DMS53 treated with DMSO at 0.1 percent for 48 hours (cell line): ENCODE data around the gene HINFP.
"Not testable (repeated sequence)": the region's sequence is repeated elsewhere in the genome, so short reads cannot be mapped to it uniquely, and the experiment has no call there.

ENCODE experiments used
- DNase-seq: peaks from one replicate; lab custom pipeline; 2025; ENCODE audit not compliant: unreplicated experiment; lab: John Stamatoyannopoulos, UW

Gene HINFP

DNA sequence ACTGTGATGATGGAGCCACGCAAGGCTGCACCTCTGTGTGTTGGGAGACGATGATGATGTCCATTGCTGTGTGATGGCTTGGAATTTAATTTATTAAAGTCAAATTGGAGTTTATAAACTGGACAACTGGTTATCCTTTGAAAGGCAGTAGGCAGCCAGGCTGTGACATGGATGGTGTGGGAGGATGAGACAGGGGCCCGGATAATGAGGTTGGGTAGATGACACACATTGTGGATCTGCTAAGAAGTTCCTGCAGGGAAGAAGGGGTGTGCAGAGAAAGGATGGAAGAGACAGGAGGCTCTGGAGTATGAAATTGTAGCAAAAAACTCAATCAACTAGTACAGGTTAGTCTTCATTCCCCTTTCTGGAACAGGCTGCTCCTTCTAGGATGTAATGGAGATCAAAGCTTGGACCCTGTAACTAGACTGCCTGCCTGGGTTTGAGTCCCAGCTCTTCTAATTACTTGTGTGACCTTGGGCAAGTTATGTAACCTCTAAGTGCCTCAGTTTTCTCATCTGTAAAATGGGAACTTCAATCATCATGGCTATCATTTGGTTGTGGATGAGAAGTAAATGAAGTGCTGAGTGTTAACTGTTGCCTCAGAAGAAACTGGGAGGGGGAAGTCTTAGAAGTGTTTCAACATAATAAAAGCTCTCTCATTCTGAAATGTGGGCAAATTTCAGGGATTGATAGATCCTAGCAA lies 4.2 kb upstream of the HINFP start:
- no peak for DNase-seq

DNA sequence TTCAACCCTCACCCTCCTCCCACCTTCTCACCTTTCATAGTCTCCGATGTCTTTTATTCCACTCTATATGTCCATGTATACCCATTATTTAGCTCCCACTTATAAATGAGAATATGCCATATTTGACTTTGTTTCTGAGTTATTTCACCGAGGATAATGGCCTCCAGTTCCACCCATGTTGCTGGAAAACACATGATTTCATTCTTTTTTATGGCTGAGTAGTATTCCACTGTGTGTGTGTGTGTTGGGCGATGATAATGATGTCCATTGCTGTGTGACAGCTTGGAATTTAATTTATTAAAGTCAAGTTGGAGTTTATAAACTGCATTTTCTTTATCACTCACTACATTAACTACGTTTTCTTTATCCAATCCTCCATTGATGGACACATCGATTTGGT lies 3.2 kb upstream of the HINFP start:
- no peak for DNase-seq

GRCh38 chr11:119118946-119119345 lies 2.4 kb upstream of the HINFP start:
- DNase-seq, result no peak

GRCh38 chr11:119120639-119121007 lies 757 bp upstream of the HINFP start:
- DNase-seq, result no peak

- no peak for DNase-seq
Observed at GRCh38 chr11:119121811-119122124, 388 bp downstream of the HINFP start.

DNA sequence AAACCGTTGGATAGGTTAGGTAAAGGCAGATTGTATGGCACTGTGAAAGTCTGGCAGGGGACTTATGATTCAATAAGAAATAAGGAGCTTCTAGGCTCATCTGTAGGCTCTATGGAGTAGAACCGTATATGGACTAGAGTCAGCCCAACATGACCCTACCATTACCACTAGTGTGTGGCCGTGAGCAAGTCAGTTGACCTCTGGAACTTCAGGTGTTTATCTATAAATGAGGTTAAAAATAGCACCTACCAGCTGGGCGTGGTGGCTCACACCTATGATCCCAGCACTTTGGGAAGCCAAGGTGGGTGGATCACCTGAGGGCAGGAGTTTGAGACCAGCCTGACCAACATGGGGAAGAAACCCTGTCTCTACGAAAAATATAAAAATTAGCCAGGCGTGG lies 4.4 kb downstream of the HINFP start:
- no peak for DNase-seq

- no peak for DNase-seq
Observed at GRCh38 chr11:119126675-119127268, 5.4 kb downstream of the HINFP start.

DNA sequence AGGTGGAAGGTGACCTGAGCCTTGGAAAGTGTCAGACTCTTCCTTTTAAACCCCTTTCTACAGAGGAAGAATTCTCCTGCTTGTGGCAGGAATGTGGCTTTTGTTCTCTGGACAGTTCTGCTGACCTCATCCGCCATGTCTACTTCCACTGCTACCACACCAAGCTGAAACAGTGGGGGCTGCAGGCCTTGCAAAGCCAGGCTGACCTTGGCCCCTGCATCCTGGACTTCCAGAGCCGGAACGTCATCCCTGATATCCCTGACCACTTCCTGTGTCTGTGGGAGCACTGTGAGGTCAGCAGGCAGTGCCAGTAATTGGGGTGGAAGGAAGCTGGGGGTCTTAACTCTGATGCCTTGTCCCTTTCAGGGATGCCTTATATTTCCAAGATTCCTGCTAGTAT lies 9.3 kb downstream of the HINFP start:
- no peak for DNase-seq

- no peak for DNase-seq
Observed at GRCh38 chr11:119134389-119134978, 13.1 kb downstream of the HINFP start.

- not testable (repeated sequence) for DNase-seq
Observed at GRCh38 chr11:119139276-119139675, 17.9 kb downstream of the HINFP start.

DNA sequence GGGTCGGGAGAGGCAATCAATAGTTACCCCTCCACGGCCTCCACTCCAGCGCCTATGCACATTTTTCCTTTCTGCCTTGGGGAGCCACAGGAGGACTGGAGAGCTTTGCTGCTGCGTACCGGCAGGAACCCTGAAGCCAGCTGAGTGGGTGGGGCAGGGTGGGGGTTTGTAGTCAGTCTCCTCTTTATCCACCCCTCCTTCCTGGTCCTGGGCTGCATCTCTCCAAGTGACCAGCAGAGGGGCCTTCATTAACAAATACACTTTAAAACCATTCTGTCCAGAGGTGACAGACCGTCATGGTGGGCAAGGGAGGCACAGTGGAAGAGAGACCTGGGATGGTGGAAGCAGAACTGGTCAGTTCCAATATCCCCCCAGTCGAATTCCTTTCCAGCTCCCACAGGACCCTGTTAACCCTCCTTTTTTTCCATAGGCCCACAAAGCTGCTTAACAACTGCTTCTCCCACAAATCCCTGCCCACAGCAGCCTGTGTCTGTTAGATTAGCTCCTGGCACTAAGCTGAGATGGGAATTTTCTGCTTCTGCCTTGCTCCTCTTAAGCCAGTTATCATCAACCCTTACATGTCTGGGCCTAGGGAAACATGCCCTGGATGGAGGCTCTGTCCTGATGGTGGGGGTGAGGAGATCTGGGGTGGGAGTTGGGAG lies 23.6 kb downstream of the HINFP start:
- peak; percentile 43 for DNase-seq

GRCh38 chr11:119145551-119145950 lies 24.2 kb downstream of the HINFP start:
- DNase-seq, result no peak

DNA sequence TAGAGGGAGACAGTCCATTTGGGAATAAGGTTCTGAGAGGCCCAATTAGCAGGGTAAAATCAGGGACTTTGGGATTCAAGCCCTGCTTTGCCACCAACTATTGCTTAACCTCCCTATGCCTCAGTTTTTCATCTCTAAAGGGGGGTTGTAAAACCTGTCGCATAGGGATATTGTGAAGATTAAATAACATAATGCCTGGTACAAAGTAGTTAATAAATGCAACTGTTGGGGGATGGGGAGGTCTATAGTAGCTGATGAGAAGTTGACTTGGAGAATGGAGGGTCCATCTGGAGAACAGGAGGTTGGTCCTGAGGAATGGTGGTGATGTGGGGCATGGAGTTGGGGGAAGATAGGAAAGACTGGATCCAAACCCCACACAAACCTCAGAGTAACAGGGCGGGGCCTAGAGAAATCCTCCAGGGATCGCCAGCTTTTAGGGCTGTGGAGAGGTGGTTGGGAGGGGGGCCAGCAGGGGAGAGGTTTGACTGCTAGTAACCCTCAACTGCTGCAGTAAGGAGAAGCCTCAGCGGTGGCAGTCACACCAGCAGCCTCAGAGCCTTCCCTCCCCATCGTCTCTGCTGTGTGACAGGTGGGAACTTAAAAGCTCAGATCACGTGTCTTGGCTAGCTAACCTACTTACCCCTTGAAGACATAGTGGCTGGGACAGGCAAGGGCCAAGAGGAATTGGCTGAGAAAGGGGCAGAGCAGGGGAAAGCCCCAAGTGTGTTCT lies 26.4 kb downstream of the HINFP start:
- DNase-seq, result no peak

DNA sequence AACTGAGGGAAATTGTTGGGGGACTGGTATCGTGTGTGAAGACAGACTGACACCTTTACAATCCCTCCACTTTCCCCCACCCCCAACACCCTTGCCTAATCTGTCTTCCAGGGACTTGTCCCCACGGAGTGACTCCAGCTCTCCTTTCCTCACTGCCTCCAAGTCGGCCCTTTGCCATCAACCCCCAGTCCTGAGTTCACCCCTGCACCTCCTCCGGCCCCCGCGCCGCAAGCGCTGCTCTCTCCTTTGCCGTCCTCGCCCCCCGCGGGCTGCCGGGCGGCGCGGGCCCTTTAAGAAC lies 27.3 kb downstream of the HINFP start:
- DNase-seq, result no peak

- no peak for DNase-seq
Observed at GRCh38 chr11:119149018-119149785, 27.8 kb downstream of the HINFP start, which contains the start of gene ABCG4. ABCG4 (plus strand) TSS chr11:119149052; CDS start chr11:119149966, 914 bp downstream.

DNA sequence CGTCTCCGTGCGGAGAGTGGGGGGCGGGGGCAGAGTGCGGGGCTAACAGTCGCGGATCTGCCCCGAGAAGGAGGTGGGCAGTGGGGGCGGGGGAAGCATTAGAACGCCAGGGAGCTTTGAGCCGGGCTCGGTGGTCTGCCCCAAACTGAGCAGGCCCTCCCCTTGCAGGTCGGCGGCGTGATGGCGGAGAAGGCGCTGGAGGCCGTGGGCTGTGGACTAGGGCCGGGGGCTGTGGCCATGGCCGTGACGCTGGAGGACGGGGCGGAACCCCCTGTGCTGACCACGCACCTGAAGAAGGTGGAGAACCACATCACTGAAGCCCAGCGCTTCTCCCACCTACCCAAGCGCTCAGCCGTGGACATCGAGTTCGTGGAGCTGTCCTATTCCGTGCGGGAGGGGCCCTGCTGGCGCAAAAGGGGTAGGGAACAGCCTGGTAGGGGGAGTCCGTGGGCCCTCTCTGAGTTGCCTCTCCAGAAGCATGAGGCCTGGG lies 28.5 kb downstream of the HINFP start:
- DNase-seq, result no peak

DNA sequence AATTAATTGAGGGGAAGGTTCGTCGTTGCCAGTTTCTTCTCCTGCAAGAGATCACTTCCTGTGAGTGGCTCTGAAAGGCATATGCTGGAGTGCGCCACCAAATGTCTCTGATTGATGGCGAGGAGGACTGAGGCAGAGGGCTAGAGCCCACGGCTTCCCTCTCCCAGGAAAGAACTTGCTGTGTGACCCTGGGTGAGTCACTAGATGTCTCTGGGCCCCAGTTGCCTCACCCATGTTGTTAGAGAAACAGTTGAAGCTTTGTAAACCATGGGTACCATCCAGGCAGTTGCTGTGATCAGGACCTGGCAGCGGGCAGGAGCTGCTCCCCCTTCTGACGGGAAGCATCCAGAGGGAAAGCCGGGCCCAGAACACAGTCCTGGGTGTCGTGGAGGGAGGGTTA lies 30.7 kb downstream of the HINFP start:
- no peak for DNase-seq

- no peak for DNase-seq
Observed at GRCh38 chr11:119152604-119153003, 31.2 kb downstream of the HINFP start.

DNA sequence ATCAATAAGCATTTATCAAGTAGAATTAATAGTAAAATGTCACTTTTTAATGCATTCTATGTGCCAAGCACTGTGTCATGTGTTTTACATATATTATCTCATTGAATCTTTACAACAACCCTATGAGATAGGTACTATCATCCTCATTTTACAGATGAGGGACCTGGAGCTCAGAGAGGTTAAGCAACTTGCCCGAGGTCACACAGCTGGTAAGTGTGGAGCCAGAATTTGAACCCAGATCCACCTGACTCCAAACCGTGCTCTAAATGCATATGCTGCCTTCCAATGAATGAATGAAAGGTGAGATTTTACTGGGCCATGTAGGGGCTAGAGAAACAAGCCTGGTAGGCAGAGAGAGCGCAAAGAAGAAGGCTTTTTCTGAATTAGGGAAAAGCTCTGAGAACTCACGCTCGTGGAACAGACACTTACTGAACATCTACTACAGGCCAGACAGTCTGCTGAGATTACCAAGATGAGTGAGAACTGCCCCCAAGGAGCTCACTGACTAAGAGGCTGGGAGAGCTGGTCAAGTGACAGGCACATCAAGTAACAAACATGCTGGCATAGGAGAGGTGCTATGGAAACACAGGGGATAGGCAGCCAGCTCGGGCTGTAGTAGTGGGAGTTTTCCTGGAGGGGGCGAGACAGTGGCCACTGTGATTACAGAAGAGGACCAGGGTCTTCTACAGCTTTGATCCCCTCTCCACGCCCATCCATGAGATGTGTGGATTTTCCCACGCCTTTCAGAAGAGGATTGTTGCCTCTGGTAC lies 31.9 kb downstream of the HINFP start:
- no peak for DNase-seq

DNA sequence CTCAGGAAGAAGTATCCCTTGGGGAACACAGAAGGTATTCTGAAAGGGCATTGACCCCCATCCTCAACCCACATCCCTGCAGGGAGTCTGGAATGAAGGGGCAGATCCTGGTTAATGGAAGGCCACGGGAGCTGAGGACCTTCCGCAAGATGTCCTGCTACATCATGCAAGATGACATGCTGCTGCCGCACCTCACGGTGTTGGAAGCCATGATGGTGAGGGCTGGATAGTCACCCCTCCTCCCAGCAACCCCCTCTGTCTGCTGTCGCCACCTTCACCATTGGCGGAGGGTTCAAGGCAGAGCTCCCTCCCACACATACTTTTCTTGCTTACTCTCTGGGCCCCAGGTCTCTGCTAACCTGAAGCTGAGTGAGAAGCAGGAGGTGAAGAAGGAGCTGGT lies 32.8 kb downstream of the HINFP start:
- no peak for DNase-seq
